Mesenteric fat pad (tissue), 1 donor: ENCODE data around the gene CCR5AS.
"Not testable (repeated sequence)": the region's sequence is repeated elsewhere in the genome, so short reads cannot be mapped to it uniquely, and the experiment has no call there.

ENCODE experiments used
- DNase-seq: peaks from one replicate; pipeline ENCODE4 v3.0.0-alpha.2; 2020; ENCODE audit warnings: low spot score
- donor health status: DM: yes; HTN: yes; CAD: no.

Gene CCR5AS

GRCh38 chr3:46406788-46407611, at the start of gene CCR5AS, which contains the start of gene CCRL2:
TSS of gene CCR5AS (minus strand) at chr3:46407066.
TSS of gene CCRL2 (plus strand) at chr3:46407259. CDS start at chr3:46408080, 821 bp downstream.
- DNase-seq, result no peak

GRCh38 chr3:46456118-46456517, 49.3 kb upstream of the CCR5AS start:
- peak; percentile 84 for DNase-seq

GRCh38 chr3:46455231-46456115, 48.6 kb upstream of the CCR5AS start:
- DNase-seq, result peak; percentile 85

GRCh38 chr3:46454606-46455005, 47.7 kb upstream of the CCR5AS start:
- peak; percentile 71 for DNase-seq

GRCh38 chr3:46454209-46454595, 47.3 kb upstream of the CCR5AS start:
- peak; percentile 47 for DNase-seq

GRCh38 chr3:46453526-46454208, 46.8 kb upstream of the CCR5AS start:
- DNase-seq, result no peak

- no peak for DNase-seq
Measured at GRCh38 chr3:46449755-46450552, 43.1 kb upstream of the CCR5AS start.

- DNase-seq, result no peak
Measured at GRCh38 chr3:46448721-46449120, 41.9 kb upstream of the CCR5AS start.

- DNase-seq, result no peak
Measured at GRCh38 chr3:46447228-46447985, 40.5 kb upstream of the CCR5AS start.

GRCh38 chr3:46442576-46443530, 36.0 kb upstream of the CCR5AS start:
- DNase-seq, result no peak

GRCh38 chr3:46440531-46441294, 33.8 kb upstream of the CCR5AS start:
- no peak for DNase-seq

- DNase-seq, result no peak
Measured at GRCh38 chr3:46438831-46439230, 32.0 kb upstream of the CCR5AS start.

- no peak for DNase-seq
Measured at GRCh38 chr3:46435081-46435726, 28.3 kb upstream of the CCR5AS start.

GRCh38 chr3:46433841-46434240, 27.0 kb upstream of the CCR5AS start:
- no peak for DNase-seq

- not testable (repeated sequence) for DNase-seq
Measured at GRCh38 chr3:46433118-46433517, 26.3 kb upstream of the CCR5AS start.

- DNase-seq, result not testable (repeated sequence)
Measured at GRCh38 chr3:46431905-46432304, 25.0 kb upstream of the CCR5AS start.

GRCh38 chr3:46430879-46431278, 24.0 kb upstream of the CCR5AS start:
- DNase-seq, result not testable (repeated sequence)
